Effector memory CD8-positive, alpha-beta T cell (primary cell): Measurements from ENCODE around the gene UNC13A.
A peak's percentile ranks its signal among the peaks of the same experiment; 100 is the strongest.

Source experiments
- ATAC-seq: fragments of 150-1000 bp; cut with Tn5 transposase; replicated peaks from 2 replicates; pipeline ENCODE4 v1.10.0; 2021; ENCODE audit warnings: mild to moderate bottlenecking, moderate library complexity
- DNase-seq, 3 experiments: peaks; one replicate each; pipeline ENCODE4 v3.0.0; 2021
- H3K27ac Mint-ChIP-seq, 2 donors: one replicate each; pipeline ENCODE4 v1.8.0; 2022; ENCODE audit warnings: mild to moderate bottlenecking in 2 of 2, mixed read lengths in 2 of 2, moderate library complexity in 2 of 2
- H3K27me3 Mint-ChIP-seq, 2 donors: one replicate each; pipeline ENCODE4 v1.8.0; 2022; ENCODE audit warnings: mixed read lengths in 2 of 2
- H3K36me3 Mint-ChIP-seq: one replicate; pipeline ENCODE4 v1.8.0; 2022; ENCODE audit warnings: mild to moderate bottlenecking, moderate library complexity, mixed read lengths; ENCODE audit not compliant: insufficient read depth
- H3K4me1 Mint-ChIP-seq, 2 donors: one replicate each; pipeline ENCODE4 v1.8.0; 2022; ENCODE audit warnings: low read depth in 2 of 2, mixed read lengths in 2 of 2
- H3K4me3 Mint-ChIP-seq, 2 donors: one replicate each; pipeline ENCODE4 v1.8.0; 2022; ENCODE audit warnings: mild to moderate bottlenecking in 2 of 2, mixed read lengths in 2 of 2, moderate library complexity in 2 of 2
- H3K9me3 Mint-ChIP-seq, 2 donors: one replicate each; pipeline ENCODE4 v1.8.0; 2022; ENCODE audit warnings: mixed read lengths in 2 of 2

Gene UNC13A

GRCh38 chr19:17687141-17687856, 855 bp downstream of the UNC13A start:
- peaks cover 0 to 2% of the 10 kb centered on the region in 2 donors for H3K9me3 Mint-ChIP-seq
- H3K4me3 Mint-ChIP-seq, result peak overlapping the region; percentile 10 to 13
- peaks cover 8 to 10% of the 10 kb centered on the region in 2 donors for H3K4me1 Mint-ChIP-seq
- peaks cover 71 to 85% of the 10 kb centered on the region in 2 donors for H3K27me3 Mint-ChIP-seq
- ATAC-seq (no peak), DNase-seq (no peak)
- H3K27ac Mint-ChIP-seq, result no peak overlapping the region
- no peaks in the 10 kb centered on the region for H3K36me3 Mint-ChIP-seq

GRCh38 chr19:17686592-17687024, 1.5 kb downstream of the UNC13A start:
- peak overlapping the region; percentile 25 to 33 for H3K4me3 Mint-ChIP-seq
- H3K27me3 Mint-ChIP-seq, result peaks cover 76 to 90% of the 10 kb centered on the region in 2 donors
- DNase-seq, result no peak
- H3K27ac Mint-ChIP-seq, result no peak overlapping the region
- no peak for ATAC-seq
- peaks cover 0 to 2% of the 10 kb centered on the region in 2 donors for H3K9me3 Mint-ChIP-seq
- peaks cover 8 to 10% of the 10 kb centered on the region in 2 donors for H3K4me1 Mint-ChIP-seq
- no peaks in the 10 kb centered on the region for H3K36me3 Mint-ChIP-seq

- DNase-seq (no peak), ATAC-seq (no peak)
- Mint-ChIP-seq H3K27ac (no peak overlapping the region), H3K9me3 (peaks cover 0 to 2% of the 10 kb centered on the region in 2 donors), H3K36me3 (no peaks in the 10 kb centered on the region), H3K4me1 (peaks cover 8 to 10% of the 10 kb centered on the region in 2 donors), H3K4me3 (peak overlapping the region; percentile 25 to 33), H3K27me3 (peaks cover 80 to 95% of the 10 kb centered on the region in 2 donors)
Measured at GRCh38 chr19:17686023-17686521, 2.1 kb downstream of the UNC13A start.

- Mint-ChIP-seq H3K27me3 (peaks cover 79 to 95% of the 10 kb centered on the region in 2 donors), H3K4me1 (peaks cover 8 to 11% of the 10 kb centered on the region in 2 donors), H3K4me3 (no peak overlapping the region), H3K36me3 (no peaks in the 10 kb centered on the region), H3K9me3 (peaks cover 0 to 2% of the 10 kb centered on the region in 2 donors), H3K27ac (no peak overlapping the region)
- ATAC-seq (no peak), DNase-seq (no peak)
Measured at GRCh38 chr19:17685451-17686022, 2.6 kb downstream of the UNC13A start.

- Mint-ChIP-seq H3K36me3 (no peaks in the 10 kb centered on the region), H3K9me3 (peaks cover 0 to 2% of the 10 kb centered on the region in 2 donors), H3K27me3 (peaks cover 87 to 99% of the 10 kb centered on the region in 2 donors), H3K27ac (no peak overlapping the region), H3K4me3 (no peak overlapping the region), H3K4me1 (peaks cover 19 to 21% of the 10 kb centered on the region in 2 donors)
- DNase-seq (no peak), ATAC-seq (no peak)
Measured at GRCh38 chr19:17684256-17684655, 3.9 kb downstream of the UNC13A start.

- ATAC-seq (no peak), DNase-seq (no peak)
- H3K27ac Mint-ChIP-seq, result no peak overlapping the region
- H3K9me3 Mint-ChIP-seq, result no peaks in the 10 kb centered on the region
- peaks cover 15 to 17% of the 10 kb centered on the region in 2 donors for H3K4me1 Mint-ChIP-seq
- H3K4me3 Mint-ChIP-seq, result no peak overlapping the region
- H3K36me3 Mint-ChIP-seq, result no peaks in the 10 kb centered on the region
- peaks cover 85 to 98% of the 10 kb centered on the region in 2 donors for H3K27me3 Mint-ChIP-seq
Measured at GRCh38 chr19:17683078-17683477, 5.1 kb downstream of the UNC13A start.

- Mint-ChIP-seq H3K27me3 (peaks cover 86 to 98% of the 10 kb centered on the region in 2 donors), H3K27ac (no peak overlapping the region), H3K4me3 (no peak overlapping the region), H3K4me1 (peaks cover 10 to 17% of the 10 kb centered on the region in 2 donors), H3K9me3 (no peaks in the 10 kb centered on the region), H3K36me3 (no peaks in the 10 kb centered on the region)
- no peak for DNase-seq
- ATAC-seq, result no peak
Measured at GRCh38 chr19:17682273-17682672, 5.9 kb downstream of the UNC13A start.

- ATAC-seq, result no peak
- Mint-ChIP-seq H3K4me3 (peak overlapping the region in 1 of 2 donors; percentile 52), H3K9me3 (no peaks in the 10 kb centered on the region), H3K27me3 (peaks cover 86 to 98% of the 10 kb centered on the region in 2 donors), H3K36me3 (no peaks in the 10 kb centered on the region), H3K4me1 (peaks cover 9 to 17% of the 10 kb centered on the region in 2 donors), H3K27ac (no peak overlapping the region)
- peak; percentile 16 to 40 (median 18) for DNase-seq
Measured at GRCh38 chr19:17681505-17682125, 6.5 kb downstream of the UNC13A start.

GRCh38 chr19:17680230-17680722, 7.9 kb downstream of the UNC13A start:
- no peaks in the 10 kb centered on the region for H3K36me3 Mint-ChIP-seq
- peak; percentile 96 for ATAC-seq
- peak overlapping the region; percentile 52 to 68 for H3K4me3 Mint-ChIP-seq
- no peaks in the 10 kb centered on the region for H3K9me3 Mint-ChIP-seq
- DNase-seq, result peak; percentile 56 to 64 (median 61)
- peak overlapping the region in 1 of 2 donors; percentile 50 for H3K27ac Mint-ChIP-seq
- H3K27me3 Mint-ChIP-seq, result peaks cover 81 to 98% of the 10 kb centered on the region in 2 donors
- H3K4me1 Mint-ChIP-seq, result peaks cover 9 to 12% of the 10 kb centered on the region in 2 donors

- H3K4me3 Mint-ChIP-seq, result peak overlapping the region; percentile 52 to 68
- H3K27me3 Mint-ChIP-seq, result peaks cover 75 to 93% of the 10 kb centered on the region in 2 donors
- H3K27ac Mint-ChIP-seq, result peak overlapping the region in 1 of 2 donors; percentile 50
Measured at GRCh38 chr19:17679526-17680229, 8.5 kb downstream of the UNC13A start.

GRCh38 chr19:17678836-17679235, 9.3 kb downstream of the UNC13A start:
- no peak overlapping the region for H3K27ac Mint-ChIP-seq
- peaks cover 74 to 93% of the 10 kb centered on the region in 2 donors for H3K27me3 Mint-ChIP-seq
- DNase-seq, result no peak

More at GRCh38 chr19:17679526-17680229, 8.5 kb downstream of the UNC13A start:
- ATAC-seq (no peak), DNase-seq (no peak)
- Mint-ChIP-seq H3K36me3 (no peaks in the 10 kb centered on the region), H3K9me3 (no peaks in the 10 kb centered on the region), H3K4me1 (peaks cover 9 to 12% of the 10 kb centered on the region in 2 donors)

GRCh38 chr19:17677002-17677401, 11.2 kb downstream of the UNC13A start:
- no peaks in the 10 kb centered on the region for H3K36me3 Mint-ChIP-seq
- no peak overlapping the region for H3K27ac Mint-ChIP-seq
- H3K4me3 Mint-ChIP-seq, result no peak overlapping the region
- peaks cover 0 to 2% of the 10 kb centered on the region in 2 donors for H3K9me3 Mint-ChIP-seq
- no peak for DNase-seq
- ATAC-seq, result no peak
- H3K4me1 Mint-ChIP-seq, result peaks cover 9 to 12% of the 10 kb centered on the region in 2 donors
- peaks cover 58 to 84% of the 10 kb centered on the region in 2 donors for H3K27me3 Mint-ChIP-seq

More at GRCh38 chr19:17678836-17679235, 9.3 kb downstream of the UNC13A start:
- no peak for ATAC-seq
- H3K4me3 Mint-ChIP-seq, result peak overlapping the region; percentile 28 to 60
- no peaks in the 10 kb centered on the region for H3K9me3 Mint-ChIP-seq
- peaks cover 9 to 12% of the 10 kb centered on the region in 2 donors for H3K4me1 Mint-ChIP-seq
- no peaks in the 10 kb centered on the region for H3K36me3 Mint-ChIP-seq
